Type B pancreatic cell (in vitro differentiated cells): Measurements from ENCODE around the gene GRIK4. TPM values are rescaled to one million over a fixed set of nuclear protein-coding genes. Genes with fewer than 3 reads are reported as not detected.

ENCODE experiments used
- DNase-seq: peaks from one replicate; pipeline ENCODE4 v3.0.0; 2021; ENCODE audit warnings: mixed read lengths; ENCODE audit not compliant: unreplicated experiment; ENCODE audit errors: extremely low spot score
- H3K27ac Mint-ChIP-seq: 2 replicates; pipeline ENCODE4 v1.8.0; 2021; ENCODE audit warnings: mild to moderate bottlenecking, mixed read lengths
- H3K27me3 Mint-ChIP-seq: 2 replicates; pipeline ENCODE4 v1.8.0; 2021; ENCODE audit warnings: mixed read lengths
- H3K36me3 Mint-ChIP-seq: 2 replicates; pipeline ENCODE4 v1.8.0; 2021; ENCODE audit warnings: mixed read lengths
- H3K4me1 Mint-ChIP-seq: one replicate; pipeline ENCODE4 v1.8.0; 2021; ENCODE audit warnings: mixed read lengths; ENCODE audit not compliant: unreplicated experiment
- H3K4me3 Mint-ChIP-seq: 2 replicates; pipeline ENCODE4 v1.8.0; 2021; ENCODE audit warnings: mild to moderate bottlenecking, mixed read lengths
- H3K9me3 Mint-ChIP-seq: 2 replicates; pipeline ENCODE4 v1.8.0; 2021; ENCODE audit warnings: mixed read lengths
- CTCF ChIP-seq: fragments of 200-600 bp; sonication (generic); conservative IDR thresholded peaks from 2 replicates; pipeline ENCODE4 v1.5.0; 2021; ENCODE audit warnings: antibody characterized with exemption, mild to moderate bottlenecking
- total RNA-seq: library from RNA; stranded (reverse); gene quantifications from 2 replicates; pipeline ENCODE4 v1.2.1, GENCODE V29; 2021; ENCODE audit warnings: low replicate concordance

GRIK4 gene
- total RNA-seq, 1 donor from 2014 or later = 0.72 TPM

DNA sequence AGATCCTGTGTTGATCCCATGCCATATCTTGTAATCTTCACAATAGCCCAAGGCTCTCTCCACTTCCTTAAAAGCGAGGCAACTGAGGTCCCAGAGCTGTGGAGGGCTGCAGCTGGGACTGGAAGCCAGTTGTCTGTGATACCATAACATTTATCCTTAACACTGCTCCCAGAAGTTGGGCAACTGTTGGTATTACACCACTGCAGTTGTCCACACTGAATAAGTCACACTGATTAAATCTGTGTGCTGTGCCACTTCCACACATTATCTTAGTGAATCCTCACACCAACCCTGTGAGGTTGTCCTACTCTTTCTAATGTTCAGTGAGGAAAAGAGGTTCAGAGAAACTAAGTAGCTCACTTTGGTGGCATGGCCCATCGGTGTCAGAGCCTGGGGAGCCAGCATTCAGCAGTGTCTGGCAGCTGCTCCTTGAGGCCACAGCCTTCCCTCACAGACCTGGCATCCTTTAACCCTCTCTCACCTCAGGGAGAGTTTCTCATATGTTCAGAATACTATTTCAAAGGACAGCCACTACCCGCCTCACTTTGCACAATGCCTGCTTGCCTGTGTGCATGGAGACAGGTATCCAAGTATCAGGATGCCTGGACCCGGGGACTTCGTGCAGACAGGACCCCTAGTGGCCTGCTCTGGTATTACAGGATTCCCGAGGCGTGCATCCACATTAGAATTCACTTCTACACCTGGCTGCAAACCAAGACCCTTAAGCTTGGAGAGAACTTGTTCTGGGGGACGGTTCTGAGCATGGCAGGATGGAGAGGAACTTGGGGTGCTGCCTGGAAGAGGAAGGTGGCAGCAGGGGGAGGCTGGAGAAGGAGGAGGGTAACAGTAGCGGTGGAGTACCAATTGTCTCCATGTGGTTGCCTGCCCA is 290.5 kb downstream of the GRIK4 start:
- peak; percentile 93 for TF ChIP-seq CTCF
- Mint-ChIP-seq H3K36me3 (no peaks in the 10 kb centered on the region), H3K4me1 (peaks cover 11% of the 10 kb centered on the region), H3K9me3 (no peaks in the 10 kb centered on the region), H3K27ac (peak overlapping the region; percentile 58), H3K27me3 (peaks cover 16% of the 10 kb centered on the region), H3K4me3 (no peak overlapping the region)
- DNase-seq = no peak

DNA sequence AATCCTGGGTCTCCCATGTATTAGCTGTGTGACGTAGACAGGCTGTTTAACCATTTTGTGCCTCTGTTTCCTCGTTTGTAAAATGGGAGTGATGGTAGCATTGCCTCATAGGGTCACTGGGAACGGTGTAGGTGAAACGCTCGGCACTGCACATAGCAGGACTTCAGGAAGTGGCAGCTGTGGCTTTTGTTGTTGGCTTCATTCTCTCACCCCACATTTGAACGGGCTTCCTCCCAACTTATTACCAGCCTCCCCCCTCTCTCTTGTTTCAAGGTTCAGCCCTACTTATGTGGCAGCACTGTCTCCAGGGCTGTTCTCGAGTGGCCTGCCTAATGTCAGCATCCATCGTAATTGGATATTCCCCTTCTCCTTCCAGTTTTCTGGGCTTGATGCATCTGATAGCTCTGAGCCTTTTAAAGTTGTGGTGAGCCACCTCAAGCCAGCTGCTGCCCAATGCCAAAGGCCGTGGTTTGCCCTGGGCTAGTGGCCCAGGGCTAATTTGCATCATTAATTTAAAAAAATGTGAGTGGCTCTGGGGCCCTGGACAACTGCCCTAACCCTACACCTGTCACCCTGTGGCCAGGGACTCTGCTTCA is 294.5 kb downstream of the GRIK4 start:
- Mint-ChIP-seq H3K36me3 (no peaks in the 10 kb centered on the region), H3K4me1 (peaks cover 3% of the 10 kb centered on the region), H3K27ac (no peak overlapping the region), H3K27me3 (peaks cover 25% of the 10 kb centered on the region), H3K4me3 (no peak overlapping the region), H3K9me3 (no peaks in the 10 kb centered on the region)
- DNase-seq = no peak
- no peak for TF ChIP-seq CTCF

DNA sequence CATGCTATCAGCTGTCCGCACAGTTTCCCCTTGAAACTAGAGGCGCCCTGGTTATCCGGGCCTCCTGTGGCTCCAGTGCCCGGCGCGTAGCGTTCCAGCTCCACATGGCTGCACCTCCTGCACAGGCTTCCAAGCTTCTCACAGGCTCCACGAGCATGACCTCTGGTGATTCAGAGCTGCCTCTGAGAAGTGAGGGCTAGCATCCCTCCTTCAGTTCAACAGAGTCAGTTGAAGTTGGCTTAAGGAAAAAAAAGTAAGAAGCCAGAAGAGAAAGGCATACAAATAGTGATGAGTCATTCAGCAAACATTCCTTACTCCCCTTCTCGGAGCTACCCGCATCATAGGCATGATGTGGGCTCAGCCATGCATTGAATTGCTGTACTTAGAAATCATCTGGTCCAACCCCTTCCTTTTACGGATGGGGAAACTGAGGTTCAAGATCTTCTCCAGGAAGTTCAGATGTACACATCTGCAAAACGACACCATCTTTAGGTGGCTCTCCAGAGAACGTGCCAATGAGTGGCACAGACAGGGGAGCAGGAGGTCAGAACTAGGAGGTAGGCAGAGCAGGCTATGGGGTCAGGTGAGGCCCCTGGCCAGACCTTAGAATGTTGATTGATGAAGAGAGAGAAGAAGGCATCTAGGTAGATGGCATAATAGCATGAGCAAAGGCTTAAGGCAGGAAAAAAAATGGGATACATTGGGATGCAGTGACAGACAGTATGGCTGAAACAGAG is 296.0 kb downstream of the GRIK4 start:
- Mint-ChIP-seq H3K4me3 (no peak overlapping the region), H3K4me1 (no peaks in the 10 kb centered on the region), H3K27me3 (peaks cover 18% of the 10 kb centered on the region), H3K9me3 (no peaks in the 10 kb centered on the region), H3K27ac (peak overlapping the region; percentile 50), H3K36me3 (no peaks in the 10 kb centered on the region)
- TF ChIP-seq CTCF = no peak
- no peak for DNase-seq

GRCh38 chr11:120808616-120809050 is 297.1 kb downstream of the GRIK4 start:
- DNase-seq = no peak
- no peak for TF ChIP-seq CTCF
- H3K9me3 Mint-ChIP-seq = no peaks in the 10 kb centered on the region
- no peak overlapping the region for H3K27ac Mint-ChIP-seq
- H3K4me1 Mint-ChIP-seq = no peaks in the 10 kb centered on the region
- peaks cover 21% of the 10 kb centered on the region for H3K27me3 Mint-ChIP-seq
- no peak overlapping the region for H3K4me3 Mint-ChIP-seq
- H3K36me3 Mint-ChIP-seq = no peaks in the 10 kb centered on the region

GRCh38 chr11:120810251-120810650 is 298.7 kb downstream of the GRIK4 start:
- Mint-ChIP-seq H3K4me1 (peaks cover 6% of the 10 kb centered on the region), H3K4me3 (no peak overlapping the region), H3K27me3 (peaks cover 22% of the 10 kb centered on the region), H3K36me3 (no peaks in the 10 kb centered on the region), H3K9me3 (no peaks in the 10 kb centered on the region), H3K27ac (no peak overlapping the region)
- DNase-seq = no peak
- no peak for TF ChIP-seq CTCF
